Suppressor macrophage (primary cell): ENCODE data around the gene YAF2.
A peak's percentile ranks its signal among the peaks of the same experiment; 100 is the strongest.

Experiments used
- DNase-seq, 4 experiments: peaks; one replicate each; pipeline ENCODE4 v3.0.0-alpha.2; 2020 to 2022
- total RNA-seq, 17 experiments: gene quantifications; one replicate each; lab custom pipeline; 2026; ENCODE audit warnings: mixed read lengths in 6 of 17, inconsistent platforms in 3 of 17; lab: John Stamatoyannopoulos, UW

Gene YAF2
- 4.9 to 23.9 (median 13.6) reads per million in 17 experiments for total RNA-seq

- DNase-seq: peak; percentile 87 to 96 (median 92)
These were observed at the start of gene YAF2 for GRCh38 chr12:42238240-42239140. Gene YAF2 (minus strand): TSS chr12:42238248. CDS start chr12:42238180, 68 bp downstream.

DNA sequence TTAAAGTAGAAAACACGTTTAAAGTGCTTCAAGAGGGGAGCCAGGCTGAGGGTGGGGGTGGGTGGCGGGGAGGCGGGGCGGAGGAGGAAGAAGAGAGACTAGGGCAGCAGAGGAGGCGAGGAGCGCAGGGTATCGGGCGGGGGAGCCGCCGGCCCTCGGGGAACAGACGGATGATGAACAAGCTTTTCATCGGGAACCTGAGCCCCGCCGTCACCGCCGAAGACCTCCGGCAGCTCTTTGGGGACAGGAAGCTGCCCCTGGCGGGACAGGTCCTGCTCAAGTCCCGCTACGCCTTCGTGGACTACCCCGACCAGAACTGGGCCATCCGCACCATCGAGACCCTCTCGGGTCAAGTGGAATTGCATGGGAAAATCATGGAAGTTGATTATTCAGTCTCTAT is 48.7 kb upstream of the YAF2 start:
- no peak for DNase-seq

GRCh38 chr12:42285431-42285830 is 47.4 kb upstream of the YAF2 start:
- no peak for DNase-seq

DNA sequence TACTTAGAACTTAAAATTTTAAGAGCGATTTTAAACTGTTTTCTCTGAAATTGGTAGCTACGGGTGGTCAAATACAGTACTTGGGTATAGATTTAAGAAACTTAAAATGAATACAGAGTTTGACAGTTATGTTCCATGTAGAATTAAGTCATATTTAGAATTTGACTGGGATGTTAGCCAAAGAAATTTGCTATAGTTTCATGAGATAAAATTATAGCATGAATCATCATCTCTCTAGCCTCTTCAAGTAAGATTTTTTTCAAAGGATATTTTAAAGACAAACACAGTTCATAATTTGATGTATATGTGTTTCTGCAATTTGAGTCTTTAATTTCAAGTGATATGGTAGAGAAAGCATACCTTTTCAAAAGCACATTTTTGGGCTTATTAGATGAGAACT is 46.8 kb upstream of the YAF2 start:
- DNase-seq: no peak

DNA sequence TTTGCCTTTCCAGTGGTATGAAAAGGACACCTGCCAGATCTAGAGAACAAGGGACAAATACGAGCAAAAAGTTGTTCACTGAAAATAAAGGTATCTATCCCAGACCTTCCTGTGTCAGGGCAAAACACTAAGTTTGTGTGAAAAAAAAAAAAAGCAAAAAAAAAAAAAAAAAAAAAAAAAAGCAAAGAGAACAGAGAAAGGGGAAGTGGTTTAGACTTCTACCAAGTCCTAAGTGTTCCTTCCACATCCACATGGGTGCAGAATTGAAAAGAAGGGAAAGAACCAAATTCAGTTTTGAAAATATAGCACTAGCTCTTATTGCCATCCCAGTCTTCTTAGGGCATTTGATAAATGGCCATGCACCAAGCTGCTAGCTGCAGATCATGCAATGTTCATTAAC is 46.1 kb upstream of the YAF2 start:
- DNase-seq: peak; percentile 7 to 65 (median 33)

- peak; percentile 6 to 53 (median 26) for DNase-seq
These were observed 45.7 kb upstream of the YAF2 start for GRCh38 chr12:42283739-42284138.

GRCh38 chr12:42282294-42282693 is 44.2 kb upstream of the YAF2 start:
- no peak for DNase-seq

DNA sequence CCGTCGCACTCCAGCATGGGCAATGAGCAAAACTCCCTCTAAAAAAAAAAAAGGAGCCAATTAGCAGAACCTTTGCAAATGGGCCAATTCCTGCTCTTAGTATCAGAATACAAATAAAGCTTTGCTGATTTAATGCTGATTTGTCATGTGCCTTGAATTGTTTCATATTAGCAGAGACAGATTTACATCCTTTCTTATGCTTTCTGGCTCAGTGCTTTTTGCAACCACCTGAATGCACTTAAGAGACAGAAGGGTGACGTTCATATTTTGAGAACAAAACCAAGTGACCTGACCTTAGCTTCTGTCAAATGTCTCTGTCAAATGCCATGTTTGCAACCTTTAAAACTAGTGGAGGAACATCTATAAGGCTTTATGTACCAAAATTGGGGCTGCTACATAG is 43.8 kb upstream of the YAF2 start:
- DNase-seq: no peak

- DNase-seq: no peak
These were observed 43.2 kb upstream of the YAF2 start for GRCh38 chr12:42281278-42281677.

DNA sequence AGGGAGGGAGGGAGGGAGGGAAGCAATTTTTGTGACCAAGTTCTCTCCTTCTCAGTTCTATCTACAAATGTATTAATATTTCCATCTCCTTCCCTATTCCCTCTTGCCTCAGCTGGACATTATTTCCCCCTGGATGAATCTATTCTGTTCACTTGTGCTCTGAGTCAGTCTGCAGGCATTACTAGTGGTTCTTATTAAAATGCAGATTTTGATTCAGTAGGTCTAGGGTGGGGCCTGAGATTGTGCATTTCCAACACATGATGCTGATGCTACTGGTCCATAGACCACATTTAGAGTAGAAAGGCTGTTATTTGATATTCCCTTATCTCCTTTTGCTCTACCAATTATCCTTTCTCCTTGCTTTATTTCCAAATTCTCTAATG is 40.1 kb upstream of the YAF2 start:
- DNase-seq: no peak

- no peak for DNase-seq
These were observed 39.5 kb upstream of the YAF2 start for GRCh38 chr12:42277396-42278127.

GRCh38 chr12:42275499-42275898 is 37.5 kb upstream of the YAF2 start:
- DNase-seq: no peak

DNA sequence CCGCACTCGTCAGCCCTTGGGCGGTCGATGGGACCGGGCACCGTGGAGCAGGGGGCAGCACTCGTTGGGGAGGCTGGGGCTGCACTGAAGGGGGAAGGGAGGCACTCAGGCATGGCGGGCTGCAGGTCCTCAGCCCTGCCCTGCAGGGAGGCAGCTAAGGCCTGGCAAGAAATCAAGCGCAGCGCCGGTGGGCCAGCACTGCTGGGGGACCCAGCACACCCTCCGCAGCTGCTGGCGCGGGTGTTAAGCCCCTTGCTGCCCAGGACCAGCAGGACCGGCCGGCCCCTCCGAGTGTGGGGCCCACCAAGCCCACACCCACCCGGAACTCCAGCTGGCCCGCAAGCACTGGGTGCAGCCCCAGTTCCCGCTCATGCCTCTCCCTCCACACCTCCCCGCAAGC is 35.7 kb upstream of the YAF2 start:
- no peak for DNase-seq

- no peak for DNase-seq
These were observed 32.5 kb upstream of the YAF2 start for GRCh38 chr12:42270596-42270995.

- DNase-seq: no peak
These were observed 29.6 kb upstream of the YAF2 start for GRCh38 chr12:42267413-42268190.

- DNase-seq: no peak
These were observed 28.7 kb upstream of the YAF2 start for GRCh38 chr12:42266579-42267230.

DNA sequence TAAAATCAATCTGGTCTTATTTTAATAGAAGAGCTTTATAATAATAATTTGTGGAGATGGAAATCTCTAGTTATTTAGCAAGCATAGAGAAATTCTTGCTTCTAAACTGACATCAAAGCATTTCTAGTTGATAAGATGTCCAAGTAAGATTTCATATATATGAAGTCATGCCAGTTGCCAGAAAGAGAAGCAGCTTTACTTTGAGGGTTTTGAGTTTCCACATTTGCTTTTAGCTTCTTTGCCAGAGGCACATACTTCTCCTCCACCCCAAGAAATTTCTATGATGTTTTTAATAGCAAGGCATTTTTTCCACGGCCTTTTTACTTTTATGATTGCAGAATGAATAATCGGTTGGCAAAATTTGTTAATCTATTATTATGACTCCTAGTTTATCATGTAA is 24.2 kb upstream of the YAF2 start:
- no peak for DNase-seq

DNA sequence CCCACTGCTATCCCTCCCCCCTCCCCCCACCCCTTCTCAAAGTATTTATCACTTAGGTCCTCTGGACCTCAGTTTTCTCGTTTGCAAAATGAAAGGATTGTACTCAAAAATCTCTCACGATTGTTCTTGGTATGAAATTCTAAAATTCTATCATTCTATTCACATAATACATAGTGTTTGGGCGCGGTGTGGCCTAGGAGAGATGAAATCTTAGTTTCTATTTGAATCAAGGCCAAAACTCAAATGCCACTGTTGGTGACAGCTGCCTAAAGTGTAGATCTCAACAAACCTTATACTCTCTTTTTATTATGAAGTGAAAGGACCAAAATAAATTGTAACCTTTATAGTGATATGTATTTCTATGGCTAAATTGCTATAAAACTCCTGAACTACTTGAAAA is 23.7 kb upstream of the YAF2 start:
- no peak for DNase-seq

- no peak for DNase-seq
These were observed 22.5 kb upstream of the YAF2 start for GRCh38 chr12:42260518-42260917.

DNA sequence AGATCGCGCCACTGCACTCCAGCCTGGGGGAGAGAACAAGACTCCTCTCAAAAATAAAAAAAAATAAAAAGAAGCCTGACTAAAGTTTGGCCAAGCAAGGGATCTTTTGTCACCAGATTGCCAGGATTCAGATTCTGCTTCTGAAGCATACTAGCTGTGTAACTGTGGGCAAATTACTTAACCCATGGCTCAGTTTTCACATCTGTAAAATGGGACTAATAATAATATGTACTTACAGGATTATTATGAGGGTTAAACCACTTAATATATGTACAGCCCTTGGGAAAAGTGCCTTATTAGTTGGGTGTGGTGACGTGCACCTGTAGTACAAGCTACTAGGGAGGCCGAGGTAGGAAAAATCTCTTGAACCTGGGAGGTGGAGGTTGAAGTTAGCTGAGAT is 21.7 kb upstream of the YAF2 start:
- DNase-seq: no peak

DNA sequence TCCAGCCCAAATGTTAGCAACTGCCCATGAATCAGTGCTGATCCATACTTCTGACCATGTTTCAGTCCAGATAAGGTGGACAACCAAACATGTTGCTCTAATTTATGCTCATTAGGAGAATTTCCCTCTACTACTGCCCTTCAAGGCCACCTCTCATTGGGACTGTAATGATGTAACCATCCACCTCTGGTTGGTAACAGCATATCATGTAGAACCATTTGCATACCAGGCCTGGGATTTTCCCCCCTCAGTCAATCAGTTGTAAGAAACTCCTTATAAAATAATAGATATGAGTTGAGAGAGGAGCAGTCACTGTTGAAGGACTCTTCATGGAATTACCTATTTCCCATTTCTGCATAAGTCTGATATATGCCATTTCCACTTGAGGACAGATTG is 17.8 kb upstream of the YAF2 start:
- peak in 1 of 4 experiments; percentile 13 for DNase-seq

DNA sequence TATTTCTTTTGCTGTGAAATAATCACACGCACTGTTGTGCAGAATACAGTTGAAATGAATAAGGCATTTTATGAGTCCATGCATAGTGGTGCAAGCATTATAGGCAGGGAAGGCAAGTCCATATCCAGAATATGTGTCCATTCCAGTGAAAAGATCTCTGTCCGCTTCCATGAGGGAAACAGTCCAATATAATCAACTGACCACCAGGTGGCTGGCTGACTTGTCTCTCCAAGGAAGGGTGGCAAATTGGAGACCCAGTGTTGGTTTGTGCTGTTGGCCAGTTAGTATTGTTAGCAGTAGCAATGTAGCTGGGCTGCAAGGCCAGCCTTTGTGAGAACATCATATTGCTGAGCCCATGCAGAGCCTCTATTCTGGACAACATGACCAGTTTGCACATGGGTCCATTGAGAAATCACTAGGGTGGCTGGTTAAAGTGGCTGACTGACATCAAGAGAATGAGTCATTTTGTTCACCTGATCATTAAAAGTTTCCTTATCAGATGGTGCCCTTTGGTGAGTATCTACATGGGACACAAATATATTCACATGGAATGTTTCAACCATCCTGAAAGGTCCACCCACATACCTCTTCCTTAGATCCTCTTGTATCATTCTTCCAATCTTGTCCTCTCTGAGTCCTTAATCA is 17.3 kb upstream of the YAF2 start:
- DNase-seq: peak; percentile 51 to 74 (median 67)
